Left ventricle myocardium inferior (tissue), 1 donor: ENCODE results near the gene SEMA5B. TPM values are rescaled to one million over a fixed set of nuclear protein-coding genes. Genes with fewer than 3 reads are reported as not detected.
A peak's percentile ranks its signal among the peaks of the same experiment; 100 is the strongest.

Source experiments
- DNase-seq: peaks from one replicate; pipeline ENCODE4 v3.0.0-alpha.2; 2020
- H3K27ac ChIP-seq: fragments of 200-600 bp; replicated peaks from 2 replicates; pipeline ENCODE4 v1.8.0; 2021
- H3K27me3 ChIP-seq: fragments of 200-600 bp; 2 replicates; pipeline ENCODE4 v1.8.0; 2021; ENCODE audit warnings: low read depth
- H3K36me3 ChIP-seq: fragments of 200-600 bp; 2 replicates; pipeline ENCODE4 v1.8.0; 2021
- H3K4me1 ChIP-seq: fragments of 200-600 bp; 2 replicates; pipeline ENCODE4 v1.8.0; 2021
- H3K4me3 ChIP-seq: fragments of 200-600 bp; 2 replicates; pipeline ENCODE4 v1.8.0; 2021; ENCODE audit warnings: mild to moderate bottlenecking, moderate library complexity
- H3K9me3 ChIP-seq: fragments of 200-600 bp; replicated peaks from 2 replicates; pipeline ENCODE4 v1.8.0; 2021
- CTCF ChIP-seq: fragments of 200-600 bp; IDR thresholded peaks from 2 replicates; pipeline ENCODE4 v1.8.0; 2021; ENCODE audit warnings: antibody characterized with exemption, mild to moderate bottlenecking, borderline replicate concordance
- intact Hi-C: fragments of 100-400 bp; cut with micrococcal nuclease; formaldehyde crosslinking; loops from one replicate; pipeline ENCODE4 v1.11.0; 2022
- total RNA-seq: library from RNA; stranded (reverse); fragmentation: NEBNext Ultra II Directional; extraction: Animal tissue kit (Norgen Biotek cat#: 25700); gene quantifications from one replicate; pipeline ENCODE4 v1.2.1, GENCODE V29; 2021
- donor health status: DM: no; HTN: yes; CAD: no; lungs with severe emphysema.

The SEMA5B gene
- total RNA-seq, 1 donor from 2014 or later: 5.3 TPM

DNA sequence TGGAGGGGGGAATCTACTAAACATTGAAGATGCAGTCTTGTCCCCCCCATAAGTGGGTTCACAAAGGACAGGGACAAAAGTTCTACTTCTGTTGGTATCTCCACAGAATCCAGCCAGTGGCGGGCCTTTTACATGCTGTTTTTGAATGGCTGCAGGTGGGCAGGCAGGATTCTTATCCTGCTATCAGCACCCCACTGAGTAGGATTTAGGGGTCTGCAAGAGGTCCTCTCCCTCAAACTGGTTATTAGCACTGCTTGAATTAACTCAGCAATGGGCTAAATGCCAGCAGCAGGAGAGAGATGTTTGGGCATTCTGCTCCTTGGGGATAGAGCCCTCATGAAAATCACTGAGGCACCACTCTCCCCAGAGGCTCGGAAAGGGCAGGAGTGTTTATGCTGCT lies 40.3 kb downstream of the SEMA5B start:
- no peaks in the 10 kb centered on the region for H3K27me3 ChIP-seq
- DNase-seq: no peak
- TF ChIP-seq CTCF: no peak
- H3K4me1 ChIP-seq: peaks cover 45% of the 10 kb centered on the region
- peak overlapping the region; percentile 31 for H3K27ac ChIP-seq
- intact Hi-C loops: no loop called here
- H3K4me3 ChIP-seq: no peak overlapping the region
- no peaks in the 10 kb centered on the region for H3K9me3 ChIP-seq
- H3K36me3 ChIP-seq: no peaks in the 10 kb centered on the region

DNA sequence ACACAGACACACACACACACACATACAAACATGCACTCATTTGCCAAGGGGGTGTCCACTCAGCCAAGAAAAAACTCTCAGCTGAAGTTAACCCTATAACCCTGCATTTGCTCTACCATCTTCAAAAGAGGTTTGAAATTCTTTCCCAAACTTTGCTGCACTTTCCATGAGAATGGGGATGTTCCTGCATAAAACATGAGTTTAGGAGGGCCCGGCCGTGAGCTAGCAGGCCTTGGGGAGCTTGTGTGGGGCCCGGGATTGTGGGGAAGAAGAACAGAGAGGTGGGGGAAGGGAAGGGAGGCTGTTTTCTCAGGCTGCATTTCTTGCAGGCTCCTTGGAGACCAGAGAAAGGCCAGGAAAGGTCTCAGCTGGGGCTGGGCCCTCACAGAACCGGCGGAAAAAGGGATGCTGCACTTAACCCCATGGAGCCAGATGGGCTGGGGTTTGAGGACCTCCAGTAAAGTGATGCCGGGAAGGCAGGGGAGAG lies 40.8 kb downstream of the SEMA5B start:
- Histone ChIP-seq H3K27me3 (no peaks in the 10 kb centered on the region), H3K9me3 (no peaks in the 10 kb centered on the region), H3K36me3 (no peaks in the 10 kb centered on the region), H3K27ac (peak overlapping the region; percentile 31), H3K4me3 (no peak overlapping the region), H3K4me1 (peaks cover 44% of the 10 kb centered on the region)
- intact Hi-C loops: no loop called here
- no peak for TF ChIP-seq CTCF
- DNase-seq: no peak

- no peak overlapping the region for H3K27ac ChIP-seq
- H3K9me3 ChIP-seq: no peaks in the 10 kb centered on the region
- no peaks in the 10 kb centered on the region for H3K36me3 ChIP-seq
- TF ChIP-seq CTCF: no peak
- intact Hi-C loops: no loop called here
- H3K27me3 ChIP-seq: no peaks in the 10 kb centered on the region
- H3K4me3 ChIP-seq: no peak overlapping the region
- DNase-seq: no peak
- H3K4me1 ChIP-seq: peaks cover 44% of the 10 kb centered on the region
These were observed 42.0 kb downstream of the SEMA5B start for GRCh38 chr3:122985539-122985938.

DNA sequence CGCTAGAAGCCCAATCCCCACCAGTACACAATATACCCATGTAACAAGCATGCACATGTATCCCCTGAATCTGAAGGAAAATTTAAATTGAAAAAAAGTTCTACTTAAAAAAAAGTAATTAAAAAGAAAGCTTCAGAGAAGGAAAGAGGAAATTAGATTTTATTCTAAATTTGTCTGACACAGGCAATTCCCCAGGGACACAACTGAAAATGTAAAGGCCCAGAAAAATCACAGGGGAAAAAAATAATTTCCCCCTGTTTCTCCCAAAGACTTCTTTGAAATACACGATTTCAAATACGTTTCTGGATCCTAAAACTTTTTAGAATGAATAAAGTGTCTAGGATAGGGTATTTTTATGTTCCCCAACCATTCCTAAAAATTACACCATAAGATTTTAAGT lies 42.9 kb downstream of the SEMA5B start:
- TF ChIP-seq CTCF: no peak
- intact Hi-C loops: no loop called here
- Histone ChIP-seq H3K4me1 (peaks cover 44% of the 10 kb centered on the region), H3K36me3 (no peaks in the 10 kb centered on the region), H3K4me3 (no peak overlapping the region), H3K27ac (peak overlapping the region; percentile 41), H3K27me3 (no peaks in the 10 kb centered on the region), H3K9me3 (no peaks in the 10 kb centered on the region)
- no peak for DNase-seq

DNA sequence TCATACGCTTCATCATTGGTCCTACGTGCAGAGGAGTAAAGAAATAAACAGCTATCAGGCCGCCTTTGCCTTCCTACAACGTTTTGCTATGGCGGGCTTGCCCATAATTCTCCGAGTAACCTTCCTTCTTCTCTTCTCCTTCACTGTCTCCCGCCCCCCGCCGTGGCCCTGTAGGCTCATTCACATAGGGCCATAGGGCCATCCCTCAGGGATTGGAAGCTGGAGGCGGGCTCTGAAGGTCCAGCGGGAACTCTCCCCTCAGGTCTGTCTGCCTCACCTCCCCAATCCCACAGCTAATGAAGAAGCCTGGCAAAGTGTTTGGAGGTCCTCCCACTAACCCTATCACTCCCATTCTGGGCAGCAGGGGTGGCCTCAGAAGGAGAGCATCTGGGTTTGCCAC lies 43.6 kb downstream of the SEMA5B start:
- H3K27me3 ChIP-seq: no peaks in the 10 kb centered on the region
- H3K36me3 ChIP-seq: no peaks in the 10 kb centered on the region
- no peaks in the 10 kb centered on the region for H3K9me3 ChIP-seq
- no peak for TF ChIP-seq CTCF
- H3K27ac ChIP-seq: peak overlapping the region; percentile 41
- intact Hi-C loops: no loop called here
- no peak overlapping the region for H3K4me3 ChIP-seq
- H3K4me1 ChIP-seq: peaks cover 44% of the 10 kb centered on the region
- no peak for DNase-seq
